GM12891 (cell line): ENCODE data around the gene LRRC10.

Source experiments
- POLR2A ChIP-seq: IDR thresholded peaks from 2 replicates; pipeline ENCODE4 v1.6.1; 2011; ENCODE audit warnings: low read depth, low read length, control low read depth
- POLR2AphosphoS5 ChIP-seq: IDR thresholded peaks from 2 replicates; pipeline ENCODE4 v1.6.1; 2011; ENCODE audit warnings: low read depth, low read length, control low read depth
- TAF1 ChIP-seq: IDR thresholded peaks from 2 replicates; pipeline ENCODE4 v1.6.1; 2011; ENCODE audit warnings: low read depth, low read length, control low read depth

DNA sequence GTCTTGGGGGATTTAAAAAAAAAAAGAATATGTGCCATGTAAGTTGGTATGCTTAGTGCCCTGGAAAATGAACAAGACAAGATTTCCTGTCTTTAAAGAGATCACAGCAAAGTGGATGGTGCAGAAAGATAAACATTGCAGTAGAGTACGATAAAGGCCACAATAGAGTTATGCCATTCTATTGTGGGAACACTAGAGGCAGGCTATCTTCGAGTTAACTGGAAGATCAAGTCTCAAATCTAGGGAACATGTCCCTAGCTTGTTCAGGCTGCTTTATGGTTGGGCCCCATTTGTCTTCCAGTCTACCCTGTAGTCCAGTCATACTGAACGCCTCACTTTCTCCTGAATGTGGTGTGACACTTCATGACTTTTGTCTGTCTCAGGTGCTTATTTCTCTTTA is 44.1 kb downstream of the LRRC10 start:
- TF ChIP-seq TAF1 (no peak), POLR2AphosphoS5 (no peak), POLR2A (no peak)
